ENCODE results near the gene TTLL11.

Gene TTLL11

DNA sequence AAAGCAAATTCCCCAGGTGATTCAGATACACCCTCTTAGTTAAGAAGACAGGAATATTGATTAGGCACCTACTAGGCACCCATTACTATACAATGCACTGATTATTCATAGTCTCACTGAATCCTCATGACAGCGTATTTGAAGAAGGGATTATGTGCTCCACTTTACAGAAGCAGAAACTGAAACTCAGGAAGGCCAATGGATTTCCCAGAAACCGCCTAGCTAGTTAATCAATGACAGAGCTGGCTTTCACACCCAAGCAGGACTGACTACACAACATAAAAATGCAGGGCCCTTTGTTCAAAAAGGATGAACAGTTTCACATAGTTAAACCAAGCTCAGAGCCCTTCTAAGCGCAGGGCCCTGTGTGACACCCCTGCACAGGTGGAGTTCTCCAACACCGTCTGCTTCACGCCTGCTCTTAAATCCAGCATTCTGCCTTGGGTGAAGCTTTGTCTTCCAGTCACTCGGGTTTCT lies 117.3 kb downstream of the TTLL11 start:
- H3K9ac ChIP-seq (ENCODE audit: low read length): no peak overlapping the region
- H3K4me1 ChIP-seq (ENCODE audit: control insufficient read depth, insufficient read depth, low read length): no peaks in the 10 kb centered on the region

DNA sequence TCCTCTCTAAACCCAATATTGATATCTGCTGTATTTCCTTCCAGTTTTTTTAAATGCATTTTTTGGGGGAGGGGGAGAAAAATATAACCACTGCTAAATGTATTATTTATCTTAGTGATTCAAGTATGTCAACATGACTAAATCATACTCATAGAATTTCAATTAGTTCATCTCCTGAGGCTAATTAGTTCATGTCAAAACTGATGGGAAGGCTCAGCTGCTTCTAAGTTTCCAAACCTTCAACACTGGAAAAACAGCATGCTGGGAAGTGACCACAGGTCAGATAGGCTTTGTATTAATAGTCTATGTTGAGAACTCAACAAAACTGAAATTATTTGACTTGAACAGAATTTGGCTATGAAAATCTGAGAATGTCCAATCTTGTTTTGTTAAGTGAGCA lies 118.7 kb downstream of the TTLL11 start:
- Histone ChIP-seq H3K4me1 (ENCODE audit: control insufficient read depth, insufficient read depth, low read length) (no peaks in the 10 kb centered on the region), H3K27ac (ENCODE audit: low read depth, low read length) (no peak overlapping the region), H3K36me3 (ENCODE audit: control insufficient read depth, insufficient read depth, low read length) (no peaks in the 10 kb centered on the region), H3K27me3 (ENCODE audit: control insufficient read depth, insufficient read depth, low read length) (no peaks in the 10 kb centered on the region), H3K9ac (ENCODE audit: low read length) (no peak overlapping the region), H3K4me3 (ENCODE audit: low read length) (no peak overlapping the region)

More for the DNA sequence above, 117.3 kb downstream of the TTLL11 start:
- H3K27me3 ChIP-seq (ENCODE audit: control insufficient read depth, insufficient read depth, low read length): no peaks in the 10 kb centered on the region
- H3K27ac ChIP-seq (ENCODE audit: low read depth, low read length): no peak overlapping the region
- H3K4me3 ChIP-seq (ENCODE audit: low read length): no peak overlapping the region
- H3K36me3 ChIP-seq (ENCODE audit: control insufficient read depth, insufficient read depth, low read length): no peaks in the 10 kb centered on the region

DNA sequence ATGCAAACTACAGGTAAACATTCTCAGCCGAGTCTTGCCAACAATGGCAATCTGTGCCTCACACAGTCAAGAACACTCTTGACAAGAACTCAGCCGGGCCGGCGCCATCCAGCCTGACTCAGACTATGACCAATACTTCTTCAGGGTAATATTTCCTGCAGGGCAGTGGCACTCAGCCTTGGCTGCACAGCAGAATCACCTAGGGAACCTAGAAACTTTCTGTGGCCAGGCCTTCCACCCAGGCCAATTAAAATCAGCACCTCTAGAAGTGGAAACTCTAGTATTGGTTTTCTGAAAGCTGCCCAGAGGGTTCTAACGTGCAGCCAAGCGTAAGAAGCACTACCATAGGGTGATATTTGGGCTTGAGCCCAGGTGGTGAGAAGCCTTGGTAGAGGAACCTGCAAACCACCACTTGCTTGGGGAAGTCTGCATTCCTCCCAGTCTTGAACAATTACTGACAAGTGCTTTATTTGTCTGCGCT lies 120.6 kb downstream of the TTLL11 start:
- no peaks in the 10 kb centered on the region for H3K27me3 ChIP-seq (ENCODE audit: control insufficient read depth, insufficient read depth, low read length)
- no peak overlapping the region for H3K27ac ChIP-seq (ENCODE audit: low read depth, low read length)
- H3K4me3 ChIP-seq (ENCODE audit: low read length): no peak overlapping the region
- no peaks in the 10 kb centered on the region for H3K4me1 ChIP-seq (ENCODE audit: control insufficient read depth, insufficient read depth, low read length)
- H3K36me3 ChIP-seq (ENCODE audit: control insufficient read depth, insufficient read depth, low read length): no peaks in the 10 kb centered on the region
- no peak overlapping the region for H3K9ac ChIP-seq (ENCODE audit: low read length)

DNA sequence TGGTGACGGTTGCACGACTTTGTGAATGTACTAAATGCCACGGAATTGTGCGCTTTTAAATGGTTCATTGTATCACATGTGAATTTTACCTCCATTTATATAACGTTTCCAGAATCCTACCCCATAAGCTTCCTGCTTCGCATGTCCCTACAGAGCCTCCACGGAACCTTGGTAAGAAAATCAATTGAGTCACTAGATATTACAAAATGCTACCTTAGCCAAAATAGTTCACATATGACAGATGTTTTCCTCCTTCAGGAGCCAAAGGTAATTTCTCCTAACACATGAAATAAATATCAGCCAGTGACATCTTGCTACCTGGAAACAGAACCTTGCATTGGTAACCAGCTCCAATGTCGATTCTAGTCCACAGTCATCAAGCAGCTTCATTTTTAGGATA lies 125.1 kb downstream of the TTLL11 start:
- H3K27me3 ChIP-seq (ENCODE audit: control insufficient read depth, insufficient read depth, low read length): no peaks in the 10 kb centered on the region
- H3K27ac ChIP-seq (ENCODE audit: low read depth, low read length): no peak overlapping the region
- no peak overlapping the region for H3K9ac ChIP-seq (ENCODE audit: low read length)
- H3K4me1 ChIP-seq (ENCODE audit: control insufficient read depth, insufficient read depth, low read length): no peaks in the 10 kb centered on the region
- no peak overlapping the region for H3K4me3 ChIP-seq (ENCODE audit: low read length)
- no peaks in the 10 kb centered on the region for H3K36me3 ChIP-seq (ENCODE audit: control insufficient read depth, insufficient read depth, low read length)

DNA sequence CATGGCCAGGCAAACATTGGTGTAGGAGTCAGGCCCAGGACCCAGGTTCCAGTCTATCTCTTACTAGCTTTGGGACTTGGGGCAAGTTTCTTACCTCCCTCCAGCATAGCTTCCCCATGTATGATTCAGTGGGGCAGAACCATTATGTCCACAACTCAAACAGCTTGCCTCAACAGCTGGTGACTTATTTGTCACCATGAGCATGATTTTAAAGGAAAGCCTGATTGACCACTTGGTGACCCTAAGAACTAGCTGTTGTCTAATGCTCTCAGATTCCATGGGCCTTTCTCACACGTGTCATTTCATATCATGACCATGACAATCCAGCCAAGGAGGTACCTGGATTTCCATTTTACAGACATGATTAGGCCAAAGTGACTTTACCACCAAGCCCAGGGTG lies 126.4 kb downstream of the TTLL11 start:
- Histone ChIP-seq H3K4me3 (ENCODE audit: low read length) (no peak overlapping the region), H3K27me3 (ENCODE audit: control insufficient read depth, insufficient read depth, low read length) (no peaks in the 10 kb centered on the region), H3K36me3 (ENCODE audit: control insufficient read depth, insufficient read depth, low read length) (no peaks in the 10 kb centered on the region), H3K27ac (ENCODE audit: low read depth, low read length) (no peak overlapping the region), H3K4me1 (ENCODE audit: control insufficient read depth, insufficient read depth, low read length) (no peaks in the 10 kb centered on the region), H3K9ac (ENCODE audit: low read length) (no peak overlapping the region)

DNA sequence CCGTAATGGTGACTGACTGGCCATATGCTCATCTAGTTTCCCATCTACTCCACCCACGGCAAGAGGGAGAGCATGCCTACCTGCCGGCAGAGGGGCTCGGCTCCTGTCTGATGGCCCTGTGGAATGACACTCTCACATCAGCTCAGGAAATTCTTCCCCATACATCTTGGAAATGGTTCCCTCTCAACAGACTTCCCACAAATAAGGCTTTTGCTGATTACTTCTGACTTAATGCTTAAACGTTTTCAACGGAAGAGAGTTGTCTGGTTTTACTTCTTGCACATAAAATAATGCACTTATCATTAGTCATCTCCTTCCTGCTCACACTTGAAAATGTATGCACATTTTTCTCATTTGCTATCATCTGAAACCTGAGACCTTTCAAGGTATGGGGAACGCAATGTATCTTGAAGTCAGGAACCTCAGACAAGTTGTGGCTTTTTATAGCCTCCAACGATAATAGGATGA lies 129.5 kb downstream of the TTLL11 start:
- Histone ChIP-seq H3K36me3 (ENCODE audit: control insufficient read depth, insufficient read depth, low read length) (no peaks in the 10 kb centered on the region), H3K4me3 (ENCODE audit: low read length) (no peak overlapping the region), H3K9ac (ENCODE audit: low read length) (no peak overlapping the region), H3K27ac (ENCODE audit: low read depth, low read length) (no peak overlapping the region), H3K4me1 (ENCODE audit: control insufficient read depth, insufficient read depth, low read length) (no peaks in the 10 kb centered on the region), H3K27me3 (ENCODE audit: control insufficient read depth, insufficient read depth, low read length) (no peaks in the 10 kb centered on the region)

DNA sequence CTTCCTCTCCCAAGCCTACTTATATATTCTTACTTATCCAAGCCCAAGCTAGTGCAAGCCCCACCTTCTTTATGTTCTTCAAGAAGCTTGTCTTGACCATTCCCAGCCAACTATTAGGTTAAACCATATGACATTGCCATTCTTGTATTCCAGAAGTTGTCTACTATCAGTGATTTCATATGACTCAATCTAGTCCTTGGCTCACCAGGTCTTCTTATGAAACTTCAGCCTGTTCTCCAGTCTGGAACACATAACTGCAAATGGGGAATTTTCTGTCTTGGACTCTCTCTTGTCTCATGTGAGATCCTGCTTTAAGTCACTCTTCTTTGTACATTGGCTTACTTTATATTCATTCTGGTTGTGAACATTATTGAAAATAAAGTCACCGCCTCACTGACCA lies 130.7 kb downstream of the TTLL11 start:
- H3K4me1 ChIP-seq (ENCODE audit: control insufficient read depth, insufficient read depth, low read length): no peaks in the 10 kb centered on the region
- no peak overlapping the region for H3K9ac ChIP-seq (ENCODE audit: low read length)
- no peak overlapping the region for H3K4me3 ChIP-seq (ENCODE audit: low read length)
- H3K27ac ChIP-seq (ENCODE audit: low read depth, low read length): no peak overlapping the region
- H3K36me3 ChIP-seq (ENCODE audit: control insufficient read depth, insufficient read depth, low read length): no peaks in the 10 kb centered on the region
- H3K27me3 ChIP-seq (ENCODE audit: control insufficient read depth, insufficient read depth, low read length): no peaks in the 10 kb centered on the region

DNA sequence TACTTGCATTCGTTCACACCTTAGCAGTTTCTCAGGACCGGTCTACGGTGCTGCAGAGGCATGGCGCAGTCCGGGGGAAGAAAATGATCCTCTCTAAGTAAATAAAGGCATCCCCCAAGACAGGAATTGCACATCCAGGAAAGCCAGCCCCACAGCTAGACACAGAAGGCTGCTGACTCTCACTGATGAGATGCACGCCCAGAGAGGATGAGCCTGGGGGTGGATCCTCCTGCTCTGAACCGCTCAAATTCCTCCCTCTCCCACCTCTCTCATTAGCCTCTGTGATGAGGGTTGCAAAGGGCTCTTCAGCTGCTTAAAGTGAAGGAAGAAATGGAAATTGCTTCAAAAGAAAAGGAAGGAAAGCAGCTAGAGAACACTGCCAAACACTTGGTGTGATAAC lies 132.4 kb downstream of the TTLL11 start:
- no peaks in the 10 kb centered on the region for H3K4me1 ChIP-seq (ENCODE audit: control insufficient read depth, insufficient read depth, low read length)
- no peak overlapping the region for H3K9ac ChIP-seq (ENCODE audit: low read length)
- H3K4me3 ChIP-seq (ENCODE audit: low read length): no peak overlapping the region
- no peak overlapping the region for H3K27ac ChIP-seq (ENCODE audit: low read depth, low read length)
- no peaks in the 10 kb centered on the region for H3K27me3 ChIP-seq (ENCODE audit: control insufficient read depth, insufficient read depth, low read length)
- H3K36me3 ChIP-seq (ENCODE audit: control insufficient read depth, insufficient read depth, low read length): no peaks in the 10 kb centered on the region

DNA sequence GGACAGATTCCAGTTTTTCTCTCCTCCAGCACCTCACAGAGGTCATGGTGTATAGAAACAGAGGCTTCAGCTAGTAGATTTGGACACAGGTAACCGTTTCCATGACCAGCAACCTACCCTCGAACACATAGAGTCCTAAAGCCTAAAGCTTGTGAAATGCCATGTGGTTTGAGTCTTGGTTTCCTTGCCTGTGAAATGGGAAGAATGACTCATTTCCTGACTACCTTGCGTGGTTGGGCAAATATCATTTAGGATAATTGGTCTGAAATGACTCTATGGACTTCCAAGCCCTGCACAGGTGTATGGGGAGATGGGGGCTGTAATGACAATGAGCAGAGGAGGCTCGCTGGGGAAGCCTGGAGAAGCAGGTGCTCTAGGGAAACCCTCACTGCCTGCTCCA lies 134.6 kb downstream of the TTLL11 start:
- Histone ChIP-seq H3K36me3 (ENCODE audit: control insufficient read depth, insufficient read depth, low read length) (no peaks in the 10 kb centered on the region), H3K4me3 (ENCODE audit: low read length) (no peak overlapping the region), H3K4me1 (ENCODE audit: control insufficient read depth, insufficient read depth, low read length) (no peaks in the 10 kb centered on the region), H3K27me3 (ENCODE audit: control insufficient read depth, insufficient read depth, low read length) (no peaks in the 10 kb centered on the region), H3K9ac (ENCODE audit: low read length) (no peak overlapping the region), H3K27ac (ENCODE audit: low read depth, low read length) (no peak overlapping the region)

DNA sequence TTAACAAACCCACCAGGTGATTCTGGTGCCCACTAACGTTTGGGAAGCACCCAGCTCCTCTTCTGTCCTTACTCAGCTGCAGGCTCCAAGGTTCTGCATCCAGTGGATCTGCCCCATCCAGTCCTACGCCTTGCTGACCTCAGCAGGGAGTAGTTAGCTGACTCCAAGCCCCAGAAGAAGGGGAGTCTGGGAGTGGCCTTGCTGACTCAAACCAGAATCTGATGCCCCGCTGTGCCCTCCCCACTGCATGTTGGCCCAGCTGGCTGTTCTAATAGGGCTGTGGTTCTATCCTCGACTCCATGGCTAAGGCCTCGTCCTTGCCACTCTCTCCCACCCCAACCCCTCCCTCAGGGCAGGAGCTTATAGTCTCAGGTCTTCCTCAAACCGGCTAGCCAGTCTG lies 136.3 kb downstream of the TTLL11 start:
- H3K4me1 ChIP-seq (ENCODE audit: control insufficient read depth, insufficient read depth, low read length): no peaks in the 10 kb centered on the region
- H3K36me3 ChIP-seq (ENCODE audit: control insufficient read depth, insufficient read depth, low read length): no peaks in the 10 kb centered on the region
- no peaks in the 10 kb centered on the region for H3K27me3 ChIP-seq (ENCODE audit: control insufficient read depth, insufficient read depth, low read length)
- no peak overlapping the region for H3K4me3 ChIP-seq (ENCODE audit: low read length)
- H3K27ac ChIP-seq (ENCODE audit: low read depth, low read length): no peak overlapping the region
- H3K9ac ChIP-seq (ENCODE audit: low read length): no peak overlapping the region

DNA sequence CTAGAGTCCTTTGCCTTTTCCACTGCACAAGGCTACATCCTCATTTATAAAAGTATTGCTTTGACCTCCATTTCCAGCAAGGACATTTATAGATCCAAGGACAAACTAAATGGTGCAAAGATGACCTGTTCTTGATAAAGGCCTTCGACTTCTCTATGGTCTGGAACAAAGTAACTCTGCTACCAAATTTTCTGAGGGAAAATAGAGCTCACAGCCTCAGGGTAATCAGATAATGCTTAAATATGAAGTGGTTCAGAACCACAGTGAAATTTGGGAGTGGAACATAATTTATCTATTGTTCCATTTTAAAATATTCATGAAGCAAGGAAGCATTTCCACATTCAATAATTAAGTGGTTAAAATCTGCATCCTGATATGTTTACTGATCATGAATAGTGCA lies 137.5 kb downstream of the TTLL11 start:
- H3K4me3 ChIP-seq (ENCODE audit: low read length): no peak overlapping the region
- no peaks in the 10 kb centered on the region for H3K27me3 ChIP-seq (ENCODE audit: control insufficient read depth, insufficient read depth, low read length)
- no peak overlapping the region for H3K27ac ChIP-seq (ENCODE audit: low read depth, low read length)
- no peaks in the 10 kb centered on the region for H3K4me1 ChIP-seq (ENCODE audit: control insufficient read depth, insufficient read depth, low read length)
- no peak overlapping the region for H3K9ac ChIP-seq (ENCODE audit: low read length)
- H3K36me3 ChIP-seq (ENCODE audit: control insufficient read depth, insufficient read depth, low read length): no peaks in the 10 kb centered on the region

DNA sequence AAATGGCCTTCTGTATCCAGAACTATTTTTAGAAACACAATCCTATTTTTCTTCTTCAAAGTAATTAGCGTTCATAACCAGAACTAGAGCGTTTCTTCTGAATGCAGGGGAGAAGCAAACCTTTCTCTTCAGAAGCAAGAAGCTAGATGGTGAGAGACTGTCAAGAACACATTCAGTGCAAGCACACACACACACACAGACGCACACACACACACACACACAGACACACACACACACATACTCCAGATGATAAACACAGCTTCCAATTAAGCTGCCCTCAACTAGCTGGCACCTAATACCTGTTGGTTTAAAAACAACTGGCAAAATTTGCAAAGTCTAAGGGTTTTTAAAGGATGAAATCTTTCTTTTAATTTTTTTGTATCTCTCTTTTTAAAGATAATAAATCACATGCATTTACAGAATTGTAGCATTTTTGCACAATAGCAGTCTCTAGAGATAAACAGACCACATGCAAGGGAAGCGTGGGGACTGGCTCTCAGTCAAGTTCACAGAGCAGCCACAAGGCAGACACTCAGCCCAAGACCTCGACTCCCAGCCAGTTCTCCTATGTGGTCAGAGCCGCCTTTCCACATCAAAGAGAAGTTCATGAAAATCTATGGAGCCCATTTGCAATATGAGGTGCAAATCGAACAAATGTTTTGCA lies 138.5 kb downstream of the TTLL11 start:
- Histone ChIP-seq H3K4me3 (ENCODE audit: low read length) (no peak overlapping the region), H3K4me1 (ENCODE audit: control insufficient read depth, insufficient read depth, low read length) (no peaks in the 10 kb centered on the region), H3K36me3 (ENCODE audit: control insufficient read depth, insufficient read depth, low read length) (no peaks in the 10 kb centered on the region), H3K27me3 (ENCODE audit: control insufficient read depth, insufficient read depth, low read length) (no peaks in the 10 kb centered on the region), H3K27ac (ENCODE audit: low read depth, low read length) (no peak overlapping the region), H3K9ac (ENCODE audit: low read length) (no peak overlapping the region)

DNA sequence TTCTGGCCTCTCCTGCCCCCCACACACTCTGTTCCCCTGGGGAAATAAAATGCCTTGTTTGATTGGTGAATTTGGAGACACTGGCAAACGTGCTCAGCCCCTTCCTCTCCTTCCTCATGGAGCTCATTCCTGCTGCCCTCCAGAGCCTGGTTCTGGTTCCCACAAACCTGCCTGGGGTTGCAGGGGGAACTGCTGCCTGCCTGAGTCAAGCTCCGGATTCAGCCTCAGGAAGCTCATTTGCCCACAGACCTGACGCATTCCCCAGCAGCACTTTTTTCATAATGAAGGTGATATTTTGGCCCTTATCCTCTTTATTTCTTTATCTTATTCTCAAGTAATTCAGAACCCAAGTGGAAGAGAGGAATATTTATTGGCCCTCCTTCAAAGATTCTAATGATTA lies 140.5 kb downstream of the TTLL11 start:
- peaks cover 4% of the 10 kb centered on the region for H3K36me3 ChIP-seq (ENCODE audit: control insufficient read depth, insufficient read depth, low read length)
- H3K9ac ChIP-seq (ENCODE audit: low read length): no peak overlapping the region
- H3K27ac ChIP-seq (ENCODE audit: low read depth, low read length): no peak overlapping the region
- no peak overlapping the region for H3K4me3 ChIP-seq (ENCODE audit: low read length)
- H3K27me3 ChIP-seq (ENCODE audit: control insufficient read depth, insufficient read depth, low read length): no peaks in the 10 kb centered on the region
- no peaks in the 10 kb centered on the region for H3K4me1 ChIP-seq (ENCODE audit: control insufficient read depth, insufficient read depth, low read length)
